Measurements from ENCODE around the gene STAT1.
"Not testable (repeated sequence)": the region's sequence is repeated elsewhere in the genome, so short reads cannot be mapped to it uniquely, and the experiment has no call there.

STAT1 gene

DNA sequence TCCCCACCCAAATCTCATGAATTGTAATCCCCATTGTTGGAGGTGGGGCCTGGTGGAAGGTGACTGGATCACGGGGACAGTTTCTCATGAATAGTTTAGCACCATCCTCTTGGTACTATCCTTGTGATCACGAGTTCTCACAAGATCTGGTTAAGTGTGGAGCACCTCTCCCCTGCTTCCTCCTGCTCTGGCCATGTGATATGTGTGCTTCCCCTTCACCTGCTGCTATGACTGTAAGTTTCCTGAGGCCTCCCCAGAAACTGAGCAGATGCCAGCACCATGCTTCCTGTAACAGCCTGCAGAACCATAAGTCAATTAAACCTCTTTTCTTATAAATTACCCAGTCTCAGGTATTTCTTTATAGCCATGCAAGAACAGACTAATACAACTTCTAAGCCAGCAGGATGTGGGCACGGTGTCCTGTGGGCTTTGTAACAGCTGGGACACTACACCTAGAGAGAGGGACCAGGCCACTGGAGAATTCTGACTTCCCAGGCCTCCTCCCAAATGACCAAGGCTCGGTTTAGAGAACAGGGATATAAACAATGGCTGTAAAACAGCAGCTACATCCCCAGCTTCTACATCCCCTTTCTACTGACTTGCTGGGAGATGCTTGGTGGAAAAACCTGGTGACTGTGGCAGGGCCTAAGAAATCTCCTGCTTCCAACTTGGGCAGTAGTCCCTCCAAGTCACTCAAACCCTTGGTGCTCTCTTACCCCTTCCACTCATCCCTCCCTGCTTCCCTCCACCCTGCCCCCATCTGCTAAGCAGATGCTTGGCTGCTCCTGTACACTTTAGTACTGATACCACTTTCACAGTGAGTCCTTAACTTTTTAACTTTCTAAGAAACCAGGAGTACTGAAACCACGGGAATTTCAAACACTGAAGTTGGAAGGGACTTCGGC is 10.3 kb downstream of the STAT1 start:
- no peak for FAIRE-seq

DNA sequence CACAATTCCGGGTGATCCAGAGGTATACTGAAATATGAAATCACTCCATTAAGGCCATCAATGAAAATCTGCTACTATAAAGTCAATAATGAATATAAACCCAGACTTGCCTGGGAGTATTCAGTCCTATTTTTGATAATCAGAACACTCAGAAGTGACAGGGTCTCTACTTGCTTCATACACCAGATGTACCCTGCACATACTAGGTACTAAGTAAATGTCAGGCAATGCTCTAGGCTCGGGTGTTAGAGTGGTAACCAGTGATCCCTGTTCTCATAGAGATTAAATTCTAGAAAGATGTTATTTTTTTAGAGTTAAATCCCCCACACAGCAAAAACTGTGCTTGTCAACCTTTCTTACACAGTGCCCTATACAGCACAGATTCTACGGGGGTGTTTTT is 12.3 kb downstream of the STAT1 start:
- FAIRE-seq, result no peak

DNA sequence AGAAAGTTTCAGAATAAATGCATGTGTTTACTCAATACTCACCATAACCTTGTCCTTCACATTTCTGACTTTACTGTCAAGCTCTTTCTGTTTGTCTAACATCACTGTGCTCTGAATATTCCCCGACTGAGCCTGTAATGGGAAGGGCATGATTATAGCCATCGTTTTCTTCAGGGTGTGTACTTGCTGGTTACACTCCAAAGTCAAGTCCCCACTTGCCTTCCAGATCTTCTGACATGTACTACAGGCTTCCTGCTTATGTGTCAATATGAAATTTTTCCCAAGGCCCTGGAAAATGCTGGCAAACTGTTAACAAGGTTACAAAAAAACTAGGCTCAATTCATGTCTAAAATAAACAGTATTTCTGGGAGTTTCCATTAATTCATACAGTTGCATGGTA is 12.9 kb downstream of the STAT1 start:
- no peak for FAIRE-seq

DNA sequence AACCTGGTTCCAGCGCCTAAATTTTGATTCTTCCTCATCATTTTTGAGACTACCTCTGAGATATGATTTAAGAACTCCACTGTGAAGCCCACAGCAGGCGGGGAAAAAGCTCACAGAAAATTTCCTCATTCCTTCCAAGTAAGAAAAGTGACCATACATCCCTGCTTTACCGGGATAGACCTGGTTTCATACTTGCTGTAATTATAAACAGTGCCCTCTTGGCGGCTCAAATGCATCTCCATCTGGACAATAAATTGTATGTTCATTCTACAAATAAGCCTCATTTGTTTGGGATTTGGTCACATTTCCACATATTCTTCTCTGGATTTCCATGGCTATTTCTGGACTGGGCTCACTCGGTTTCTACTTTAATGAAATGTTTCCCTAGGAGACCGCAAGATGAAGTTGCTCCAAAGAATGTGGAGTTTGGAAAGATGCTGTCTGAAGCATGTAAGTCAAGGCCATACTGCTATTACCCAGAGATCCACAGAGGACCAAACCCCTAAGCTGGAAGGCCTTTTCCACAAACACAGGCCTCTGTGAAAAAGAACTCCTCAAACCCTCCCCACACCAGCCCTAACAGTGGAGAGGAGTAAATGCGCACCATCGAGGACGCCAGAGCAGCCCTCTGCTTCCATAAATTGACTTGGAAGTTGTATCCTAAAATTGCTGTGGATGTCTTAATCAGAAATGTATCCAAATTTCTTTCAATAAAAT is 13.9 kb downstream of the STAT1 start:
- FAIRE-seq, result no peak

DNA sequence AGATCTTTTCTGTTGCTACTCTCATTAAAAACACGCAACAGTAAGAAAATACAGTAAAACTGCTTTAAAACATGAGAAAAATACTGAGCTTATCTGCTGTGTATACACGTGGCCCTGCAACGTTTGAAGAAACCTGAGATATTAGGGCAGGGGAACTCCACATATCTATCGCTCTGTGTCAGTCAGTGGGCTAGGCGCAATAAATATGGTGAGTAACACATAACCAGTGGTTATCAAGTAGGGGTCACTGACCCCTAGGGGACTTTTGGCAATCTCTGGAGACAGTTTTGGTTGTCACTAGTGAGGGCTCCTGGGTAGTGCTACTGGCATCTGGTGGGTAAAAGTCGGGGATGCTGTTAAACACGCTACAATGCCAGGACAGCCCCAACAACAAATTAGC is 14.9 kb downstream of the STAT1 start:
- FAIRE-seq, result no peak

DNA sequence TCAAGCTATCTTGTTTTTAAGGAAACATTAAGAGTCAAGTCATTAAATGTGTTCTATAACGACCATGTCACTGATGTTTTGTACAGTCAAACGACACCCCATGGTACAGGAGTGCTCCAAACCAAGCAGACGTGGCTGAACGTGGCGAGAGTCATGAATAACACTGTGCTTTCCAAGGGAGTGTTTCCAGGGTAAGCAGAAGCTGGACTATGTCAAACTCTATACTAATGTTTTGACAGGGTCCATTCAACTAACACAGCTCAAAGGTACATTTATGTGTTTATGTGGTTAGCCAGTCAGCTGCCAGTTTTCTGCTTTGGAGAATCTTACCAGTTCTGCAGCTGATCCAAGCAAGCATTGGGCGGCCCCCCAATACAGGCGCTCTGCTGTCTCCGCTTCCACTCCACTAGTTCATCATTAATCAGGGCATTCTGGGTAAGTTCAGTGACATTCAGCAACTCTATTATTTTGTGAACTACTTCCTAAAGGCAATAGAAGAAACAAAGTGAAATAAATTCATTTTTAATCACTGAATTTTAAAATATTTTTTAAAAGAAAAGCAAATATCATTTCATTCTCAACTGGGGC is 16.4 kb downstream of the STAT1 start:
- FAIRE-seq, result no peak

DNA sequence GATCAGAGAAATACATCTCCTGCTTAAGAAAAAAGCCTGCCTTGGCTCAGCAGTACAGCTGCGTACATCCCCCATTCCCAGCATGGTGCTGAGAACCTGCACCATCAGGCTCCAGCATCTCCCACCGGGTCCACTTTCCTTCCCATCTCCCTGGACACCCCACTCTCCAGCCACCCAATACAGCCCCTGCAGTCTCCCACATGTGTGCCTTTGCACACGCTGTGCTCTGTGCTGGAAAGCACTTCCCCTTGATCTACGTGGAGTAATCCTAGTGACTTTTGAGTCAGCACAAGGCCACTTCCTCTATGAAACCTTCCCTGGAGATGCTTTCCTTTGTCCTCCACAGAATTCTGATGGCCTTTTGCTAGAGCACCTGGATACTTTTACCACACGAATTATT is 17.0 kb downstream of the STAT1 start:
- FAIRE-seq, result no peak

DNA sequence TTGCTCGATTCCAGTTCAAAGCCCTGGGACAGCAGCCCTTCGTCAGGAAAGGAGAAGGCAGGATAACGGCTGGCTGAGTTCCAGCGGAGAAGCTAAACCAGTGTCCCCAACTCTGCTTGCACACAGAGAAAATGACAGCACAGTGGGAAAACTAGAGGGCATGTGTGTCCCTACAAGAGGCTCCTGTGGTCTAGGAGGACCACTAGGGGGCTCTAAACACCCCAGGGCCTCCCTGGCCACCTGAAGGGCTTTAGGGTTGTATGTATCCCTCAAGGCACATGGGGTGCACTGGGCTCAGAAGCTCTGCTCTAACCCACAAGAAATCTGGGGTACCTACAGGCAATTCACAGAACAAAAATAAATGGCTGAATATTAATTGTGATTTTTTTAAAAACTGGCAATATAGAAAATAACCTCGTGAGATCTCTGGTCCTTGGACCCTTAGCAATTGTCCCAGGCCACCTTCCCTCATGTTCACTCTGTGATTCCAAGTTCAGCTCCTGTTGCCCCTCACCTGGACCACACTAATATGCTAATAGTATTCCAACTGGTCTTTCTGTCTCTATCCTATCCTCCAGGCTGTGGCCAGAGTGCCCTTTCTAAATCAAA is 17.5 kb downstream of the STAT1 start:
- FAIRE-seq, result no peak

DNA sequence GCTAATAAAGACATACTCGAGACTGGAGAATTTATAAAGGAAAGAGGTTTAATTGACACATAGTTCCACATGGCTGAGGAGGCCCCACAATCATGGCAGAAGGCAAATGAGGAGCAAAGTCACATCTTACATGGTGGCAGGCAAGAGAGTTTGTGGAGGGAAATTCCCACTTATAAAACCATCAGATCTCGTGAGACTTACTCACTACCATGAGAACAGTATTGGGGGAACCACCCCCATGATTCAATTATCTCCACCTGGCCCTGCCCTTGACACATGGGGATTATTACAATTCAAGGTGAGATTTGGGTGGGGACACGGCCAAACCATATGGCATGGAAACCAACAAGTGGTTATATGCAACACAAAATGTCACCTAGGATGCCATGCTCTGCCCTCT is 18.7 kb downstream of the STAT1 start:
- not testable (repeated sequence) for FAIRE-seq

DNA sequence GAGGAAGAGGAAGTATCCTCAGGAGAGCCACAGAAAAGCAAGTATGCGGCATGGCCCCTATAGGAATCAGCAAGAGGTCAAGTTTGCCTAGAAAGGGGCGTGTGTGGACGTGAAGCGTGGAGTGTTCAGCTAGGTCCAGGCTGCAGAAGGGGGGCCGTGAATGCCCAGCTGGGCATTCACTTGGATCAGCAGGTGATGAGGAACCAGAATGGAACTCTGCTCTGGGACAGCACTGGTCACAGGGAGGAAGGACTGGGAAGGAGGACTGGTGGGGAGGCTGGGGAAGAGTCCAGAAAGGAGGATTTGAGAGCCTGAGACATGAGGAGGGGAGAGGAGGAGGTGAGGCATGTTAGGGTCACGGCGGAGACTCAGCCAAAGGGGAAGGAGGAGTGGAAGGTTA is 19.8 kb downstream of the STAT1 start:
- no peak for FAIRE-seq

DNA sequence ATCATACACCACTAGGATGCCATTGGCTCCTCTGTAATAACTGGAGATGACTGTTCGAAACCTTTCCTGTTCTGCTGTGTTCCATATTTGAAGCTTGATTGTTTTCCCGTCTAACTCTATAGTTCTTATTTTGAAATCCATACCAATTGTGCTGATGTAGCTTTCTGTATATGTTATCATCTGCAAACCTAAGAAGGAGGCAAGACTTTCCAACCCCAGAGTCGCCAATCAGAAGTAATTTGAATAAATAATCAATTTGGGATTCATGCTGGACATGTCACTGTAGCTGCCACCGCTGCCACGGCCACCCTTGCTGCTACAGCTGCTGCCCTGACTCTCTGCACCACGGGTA is 20.7 kb downstream of the STAT1 start:
- FAIRE-seq, result peak; percentile 30

DNA sequence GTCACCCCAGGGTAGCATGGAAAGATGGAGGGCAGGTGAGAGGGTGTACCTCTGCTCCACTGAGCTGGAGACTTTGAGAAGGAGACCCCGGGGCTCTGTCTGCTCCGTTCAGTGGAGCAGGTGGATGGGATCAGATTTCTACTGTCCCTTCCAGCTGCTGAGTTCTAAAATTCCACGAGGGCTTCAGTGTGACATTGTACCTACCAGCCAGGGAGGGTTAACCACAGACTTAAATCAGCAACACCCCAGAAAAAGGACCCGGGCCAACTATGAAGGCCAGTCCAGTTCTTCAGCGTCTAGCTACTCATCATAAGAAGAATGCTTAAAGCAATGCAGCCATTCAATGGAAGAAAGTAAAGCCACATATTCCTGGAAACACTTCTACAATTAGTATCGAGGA is 23.8 kb downstream of the STAT1 start:
- no peak for FAIRE-seq

DNA sequence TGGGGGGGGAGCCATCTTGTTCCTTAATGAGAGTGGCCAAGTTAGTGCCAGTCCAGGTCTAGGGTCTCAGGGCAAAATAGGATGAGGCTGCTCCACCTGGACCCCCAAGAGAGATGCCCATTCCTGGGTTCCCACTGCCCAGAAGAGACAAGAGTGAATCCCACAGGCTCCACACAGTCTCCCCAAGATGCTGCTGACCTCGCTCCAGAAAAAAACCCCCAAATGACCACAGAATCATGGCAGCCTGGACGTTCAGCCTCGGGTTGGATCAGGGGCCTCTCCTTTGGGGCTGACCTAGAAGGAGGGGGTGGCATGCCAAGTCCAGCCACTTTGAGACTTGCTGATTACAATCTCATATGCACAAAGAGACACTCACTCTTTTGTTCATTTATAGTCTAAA is 25.1 kb downstream of the STAT1 start:
- FAIRE-seq, result no peak

DNA sequence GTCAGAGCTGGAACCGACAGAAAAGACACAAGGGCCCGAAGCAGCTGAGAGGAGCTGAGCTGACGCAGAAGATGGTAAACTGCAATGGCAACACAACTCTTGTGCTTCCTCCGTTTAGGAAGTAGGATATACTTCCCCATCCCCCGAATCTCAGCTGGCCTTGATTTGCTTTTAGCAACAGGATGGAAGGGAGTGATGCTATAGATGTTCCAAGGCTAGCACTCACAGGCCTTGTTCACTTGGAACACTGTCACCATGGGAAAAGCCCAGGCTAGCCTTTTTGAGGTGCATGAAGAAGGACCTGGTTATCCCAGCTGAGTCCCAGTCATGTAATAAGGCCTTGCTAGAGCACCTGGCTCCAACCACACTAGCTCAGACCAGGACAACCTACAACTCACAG is 26.0 kb downstream of the STAT1 start:
- no peak for FAIRE-seq

DNA sequence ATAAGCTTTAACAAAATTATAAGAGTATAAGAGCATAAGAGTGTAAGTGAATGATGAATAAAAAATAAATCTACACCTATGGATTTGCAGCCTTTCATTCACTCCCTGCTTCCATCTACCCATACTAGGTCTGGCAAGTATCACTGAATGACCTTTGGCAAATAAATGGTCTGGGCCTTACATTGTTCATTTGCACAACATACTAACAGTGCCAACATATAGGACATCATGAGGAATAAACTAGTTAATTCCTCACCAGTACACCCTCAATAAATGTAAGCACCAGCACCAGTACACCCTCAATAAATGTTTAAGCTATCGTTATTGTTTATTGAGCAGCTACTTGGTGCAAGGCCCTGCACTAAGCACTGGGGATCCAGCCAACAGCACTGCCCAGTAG is 26.9 kb downstream of the STAT1 start:
- no peak for FAIRE-seq

DNA sequence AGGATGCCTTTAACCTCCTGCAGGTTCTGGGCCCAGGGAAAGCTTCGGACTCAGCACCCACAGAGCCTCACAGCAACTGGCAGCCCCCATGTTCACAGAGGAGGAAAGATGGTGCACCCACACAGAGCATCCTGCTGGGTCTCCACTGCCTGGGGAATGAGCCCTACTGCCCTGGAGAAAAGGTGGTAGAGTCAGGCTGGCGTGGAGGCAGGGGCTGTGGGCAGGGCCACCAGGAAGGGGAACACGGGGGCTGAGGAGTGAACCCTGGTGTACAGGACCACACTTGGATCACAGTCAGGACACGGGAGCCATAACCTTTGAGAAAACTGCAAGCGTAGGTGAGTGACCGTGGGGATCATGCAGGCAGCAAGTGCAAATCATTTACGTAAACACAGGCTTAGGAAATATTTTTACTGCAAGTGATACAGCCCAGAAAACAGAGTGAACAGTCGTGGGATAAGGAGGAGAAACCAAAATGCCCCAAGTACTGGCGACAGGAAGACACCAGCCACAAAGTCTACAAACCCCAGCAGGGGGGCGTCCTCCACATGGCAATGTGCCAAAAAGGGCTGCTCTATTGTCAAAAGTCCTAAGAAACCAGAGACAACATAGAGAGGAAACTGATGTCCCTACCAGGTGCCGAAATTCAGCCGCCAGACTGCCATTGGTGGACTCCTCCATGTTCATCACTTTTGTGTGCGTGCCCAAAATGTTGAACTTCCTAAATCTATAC is 27.6 kb downstream of the STAT1 start:
- FAIRE-seq, result no peak

DNA sequence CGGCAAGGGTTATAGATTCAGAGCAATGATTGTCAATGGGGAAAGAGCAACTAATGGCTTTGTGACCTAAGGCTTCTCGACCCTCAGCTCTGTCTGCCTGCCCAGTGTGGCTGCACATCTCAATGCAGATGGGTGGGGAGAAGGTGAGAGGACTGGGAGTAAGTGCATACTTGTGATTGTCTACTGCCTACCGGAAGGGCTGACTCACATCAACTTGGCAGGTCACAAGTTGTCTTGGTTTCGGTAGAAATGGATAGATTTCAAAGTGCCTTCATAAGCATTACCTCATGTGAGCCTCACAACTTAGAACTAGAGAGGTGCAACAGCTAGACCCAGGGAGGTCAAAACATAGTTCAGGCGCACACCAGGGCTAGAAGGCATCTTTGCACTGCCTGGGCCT is 29.4 kb downstream of the STAT1 start:
- no peak for FAIRE-seq

DNA sequence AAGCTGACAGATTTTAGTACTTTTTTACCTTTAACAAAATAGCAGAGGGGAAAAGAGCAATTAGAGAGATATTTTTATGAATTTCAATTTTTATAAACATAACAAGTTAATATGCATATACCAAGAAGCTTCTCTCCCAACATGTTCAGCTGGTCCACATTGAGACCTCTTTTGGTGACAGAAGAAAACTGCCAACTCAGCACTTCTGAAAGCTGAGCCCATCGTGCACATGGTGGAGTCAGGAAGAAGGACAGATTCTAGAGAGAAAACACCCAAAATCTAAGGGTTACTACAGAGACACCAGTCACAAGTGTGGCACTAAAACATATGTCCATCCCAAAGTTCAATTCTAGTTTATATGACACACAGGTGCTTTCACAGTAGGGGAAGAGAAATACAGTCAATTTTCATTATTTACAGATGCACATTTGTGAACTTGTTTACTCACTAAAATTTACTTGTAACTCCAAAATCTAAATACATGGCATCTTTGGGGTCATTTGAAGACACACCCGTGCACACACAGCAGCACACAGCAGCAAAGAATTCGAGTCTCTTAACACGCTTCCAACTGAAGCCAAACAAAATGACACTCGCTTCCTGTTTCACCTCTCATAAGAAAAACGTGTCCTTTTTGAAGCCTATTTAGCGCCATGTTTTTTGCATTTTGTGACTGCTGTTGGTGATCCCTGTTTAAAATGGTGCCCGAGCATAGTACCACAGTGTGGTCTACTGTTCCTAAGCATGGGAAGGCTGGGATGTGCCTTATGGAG is 31.5 kb downstream of the STAT1 start:
- no peak for FAIRE-seq

DNA sequence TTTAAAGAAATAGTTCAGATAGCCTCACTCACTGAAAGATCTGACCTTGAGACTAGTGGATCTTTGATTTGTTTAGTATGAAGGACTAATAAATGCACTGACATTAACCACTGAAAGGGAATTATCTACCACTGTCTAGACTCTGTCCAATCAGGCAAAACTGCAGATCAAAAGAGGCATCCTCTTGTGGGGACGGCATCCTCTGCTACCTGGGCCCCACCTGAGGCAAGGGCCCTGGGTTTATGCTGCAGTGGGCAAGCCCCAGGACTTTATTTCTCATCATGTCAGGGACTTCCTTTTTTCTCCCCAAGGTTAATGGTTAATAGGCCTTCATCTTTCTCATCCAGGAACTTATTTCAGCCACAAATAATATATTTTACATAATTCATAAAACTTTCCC is 32.2 kb downstream of the STAT1 start:
- no peak for FAIRE-seq

DNA sequence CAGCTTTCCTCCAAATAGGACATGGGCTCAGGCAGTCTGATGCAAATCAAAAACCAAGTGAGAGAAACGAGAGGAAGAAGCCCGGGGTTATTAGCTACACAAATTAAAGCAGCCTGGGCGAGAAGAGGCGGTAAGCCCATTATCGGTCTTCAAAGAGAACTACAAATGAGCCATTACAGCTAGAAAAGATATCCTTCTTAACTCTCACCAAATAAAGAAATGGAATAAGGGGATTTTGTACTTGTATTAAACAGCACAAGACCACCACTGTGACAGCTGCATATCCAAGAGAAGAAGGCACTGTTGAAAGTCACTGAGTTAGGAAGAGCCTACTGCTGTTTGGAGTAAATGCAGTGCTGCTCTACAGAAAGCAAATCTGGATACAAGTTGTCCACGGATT is 32.6 kb downstream of the STAT1 start:
- no peak for FAIRE-seq

DNA sequence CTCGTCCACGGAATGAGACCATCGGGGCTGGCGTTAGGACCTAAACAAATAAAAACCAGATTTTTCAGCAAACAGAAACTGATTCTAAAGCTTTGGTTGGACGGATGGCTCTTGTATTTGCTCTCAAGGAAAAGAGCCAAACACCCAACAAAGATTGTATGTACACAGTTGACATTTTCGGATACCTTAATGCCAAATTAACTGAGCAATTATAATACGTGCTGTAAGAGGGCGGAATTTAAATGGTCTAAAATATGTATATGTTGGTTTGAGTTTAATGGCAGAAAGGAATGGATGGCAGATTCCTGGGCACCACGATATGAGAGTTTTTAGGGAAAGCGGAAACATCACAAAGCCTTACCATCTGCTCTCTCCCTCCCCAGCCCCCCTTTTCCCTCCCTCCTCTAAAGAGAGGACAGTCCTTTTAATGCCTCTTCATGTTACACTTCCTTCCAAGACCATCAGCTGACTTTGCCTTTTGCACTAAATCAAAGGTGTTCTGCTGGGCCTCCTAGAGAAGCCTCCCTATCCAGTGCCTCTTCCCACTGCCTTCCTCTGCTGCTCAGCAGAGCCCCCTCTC is 33.3 kb downstream of the STAT1 start:
- FAIRE-seq, result no peak
